Keratinocyte (primary cell): ENCODE results near the gene TRIM25. TPM values are rescaled to one million over a fixed set of nuclear protein-coding genes. Genes with fewer than 3 reads are reported as not detected.

Experiments
- DNase-seq: peaks from one replicate; pipeline ENCODE4 v3.0.0-alpha.2; 2011; ENCODE audit warnings: low read depth, missing footprints, low spot score
- FAIRE-seq: peaks from 2 replicates; lab custom pipeline; 2011; peaks lifted over from hg19 to GRCh38; lab: Jason Lieb, UNC
- H2AFZ ChIP-seq: 2 replicates; pipeline ENCODE4 v1.6.0; 2012; ENCODE audit warnings: low read length, control low read depth, inconsistent platforms; ENCODE audit not compliant: control insufficient read depth
- H3K27ac ChIP-seq: 2 replicates; pipeline ENCODE4 v1.5.1; 2011; ENCODE audit warnings: low read length; ENCODE audit not compliant: control insufficient read depth, insufficient read depth
- H3K27me3 ChIP-seq: 3 replicates; pipeline ENCODE4 v1.6.0; 2011; ENCODE audit warnings: low read length; ENCODE audit not compliant: control insufficient read depth, insufficient read depth; ENCODE audit errors: extremely low read depth
- H3K36me3 ChIP-seq, 2 experiments: 2 replicates in 1 of 2; 3 replicates in 1 of 2; pipeline ENCODE4 v1.5.1; 2011; ENCODE audit warnings: low read length in 2 of 2, mild to moderate bottlenecking in 1 of 2; ENCODE audit not compliant: control insufficient read depth in 2 of 2, insufficient read depth in 2 of 2; ENCODE audit errors: extremely low read depth in 1 of 2
- H3K4me1 ChIP-seq: 3 replicates; pipeline ENCODE4 v1.5.1; 2011; ENCODE audit warnings: low read length; ENCODE audit not compliant: control insufficient read depth, insufficient read depth; ENCODE audit errors: extremely low read depth
- H3K4me2 ChIP-seq: 3 replicates; pipeline ENCODE4 v1.6.0; 2011; ENCODE audit warnings: low read depth, low read length; ENCODE audit not compliant: control insufficient read depth, insufficient read depth; ENCODE audit errors: extremely low read depth
- H3K4me3 ChIP-seq, 3 experiments: fragments of 200-600 bp in 1 of 3; sonication (generic) in 1 of 3; 2 replicates in 2 of 3; 3 replicates in 1 of 3; pipeline ENCODE4 v1.5.1; 2011 to 2016; ENCODE audit warnings: low read length in 3 of 3, mild to moderate bottlenecking in 3 of 3, control low read depth in 2 of 3, inconsistent platforms in 1 of 3, low read depth in 1 of 3, mixed read lengths in 1 of 3, mixed run types in 1 of 3, moderate library complexity in 1 of 3; ENCODE audit not compliant: control insufficient read depth in 2 of 3, insufficient read depth in 2 of 3; ENCODE audit errors: extremely low read depth in 1 of 3
- H3K79me2 ChIP-seq: 2 replicates; pipeline ENCODE4 v1.6.0; 2012; ENCODE audit warnings: low read length; ENCODE audit not compliant: control insufficient read depth, insufficient read depth
- H3K9ac ChIP-seq: 3 replicates; pipeline ENCODE4 v1.6.0; 2011; ENCODE audit warnings: low read length; ENCODE audit not compliant: control insufficient read depth, insufficient read depth; ENCODE audit errors: extremely low read depth
- H3K9me1 ChIP-seq: 3 replicates; pipeline ENCODE4 v1.6.0; 2011; ENCODE audit warnings: low read length; ENCODE audit not compliant: control insufficient read depth, insufficient read depth; ENCODE audit errors: extremely low read depth
- H3K9me3 ChIP-seq: 2 replicates; pipeline ENCODE4 v1.5.1; 2012; ENCODE audit warnings: low read depth, low read length; ENCODE audit not compliant: control insufficient read depth
- H4K20me1 ChIP-seq: 3 replicates; pipeline ENCODE4 v1.6.0; 2011; ENCODE audit warnings: low read length; ENCODE audit not compliant: control insufficient read depth, insufficient read depth; ENCODE audit errors: extremely low read depth
- EZH2 ChIP-seq: IDR thresholded peaks from one replicate; pipeline ENCODE4 v1.6.1; 2012; ENCODE audit warnings: inconsistent platforms, mild to moderate bottlenecking, low read length, moderate library complexity
- dilution Hi-C: fragments of 300-500 bp; cut with MboI; formaldehyde crosslinking; loops from one replicate; pipeline ENCODE4 v1.7.0; 2020; ENCODE audit warnings: low sequenced_read_pairs; ENCODE audit not compliant: extremely low pct_ligation_motif_present
- polyA plus RNA-seq, 5 experiments: library from polyadenylated mRNA; depleted of rRNA in 3 of 5; stranded (reverse) in 3 of 5; stranded (forward) in 1 of 5; unstranded in 1 of 5; fragments of >200 nt; gene quantifications; 1 replicate in 1 of 5; 2 replicates in 3 of 5; 3 replicates in 1 of 5; pipeline versions ENCODE4 v1.2.1 to v1.2.3, GENCODE V29; 2011 to 2012; ENCODE audit warnings: missing spikeins in 2 of 5, low read depth in 1 of 5, low replicate concordance in 1 of 5
- TF ChIP-seq, protein P1 (sequence below), 3 experiments: IDR thresholded peaks in 1 of 3; conservative IDR thresholded peaks in 1 of 3; optimal IDR thresholded peaks in 1 of 3; 2 replicates in 2 of 3; 3 replicates in 1 of 3; pipeline versions ENCODE3 to v1.5.1; 2011; ENCODE audit warnings: low read length in 3 of 3, mild to moderate bottlenecking in 3 of 3, moderate library complexity in 2 of 3, control low read depth in 1 of 3, inconsistent platforms in 1 of 3; ENCODE audit not compliant: insufficient read depth in 2 of 3; ENCODE audit errors: extremely low read depth in 1 of 3

TRIM25 gene
- polyA plus RNA-seq, 1 donor (not counting 4 experiments of a cell fraction or from before 2014, with no cell fraction given): 60.3 TPM

DNA sequence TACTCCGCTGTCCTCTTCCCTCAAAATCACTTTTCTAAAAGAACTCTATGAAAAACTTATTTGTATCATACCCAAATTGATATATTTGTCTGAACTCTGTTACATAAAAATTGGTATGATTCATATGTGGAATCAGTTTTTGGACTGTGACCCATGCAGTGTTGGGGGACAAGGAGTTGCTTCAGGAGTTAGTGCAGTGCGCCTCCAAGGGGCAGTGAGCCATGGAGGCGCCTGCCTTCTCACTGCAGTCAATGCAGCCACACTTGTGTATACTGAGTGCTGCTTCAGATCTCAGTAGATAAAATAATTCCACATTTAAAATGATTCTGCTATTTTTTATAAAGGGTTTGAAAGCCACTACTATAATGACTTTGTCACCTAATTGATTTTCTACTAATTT lies 47.4 kb downstream of the TRIM25 start:
- Histone ChIP-seq H3K27me3 (no peaks in the 10 kb centered on the region), H3K9ac (no peak overlapping the region), H3K4me3 (no peak overlapping the region), H3K79me2 (no peaks in the 10 kb centered on the region), H3K4me2 (no peak overlapping the region), H2AFZ (no peak overlapping the region), H3K36me3 (peaks cover 2 to 10% of the 10 kb centered on the region in 2 experiments), H3K9me1 (no peaks in the 10 kb centered on the region), H4K20me1 (no peaks in the 10 kb centered on the region), H3K4me1 (no peaks in the 10 kb centered on the region), H3K27ac (no peak overlapping the region), H3K9me3 (no peaks in the 10 kb centered on the region)
- TF ChIP-seq EZH2: no peak
- TF ChIP-seq, protein P1, sequence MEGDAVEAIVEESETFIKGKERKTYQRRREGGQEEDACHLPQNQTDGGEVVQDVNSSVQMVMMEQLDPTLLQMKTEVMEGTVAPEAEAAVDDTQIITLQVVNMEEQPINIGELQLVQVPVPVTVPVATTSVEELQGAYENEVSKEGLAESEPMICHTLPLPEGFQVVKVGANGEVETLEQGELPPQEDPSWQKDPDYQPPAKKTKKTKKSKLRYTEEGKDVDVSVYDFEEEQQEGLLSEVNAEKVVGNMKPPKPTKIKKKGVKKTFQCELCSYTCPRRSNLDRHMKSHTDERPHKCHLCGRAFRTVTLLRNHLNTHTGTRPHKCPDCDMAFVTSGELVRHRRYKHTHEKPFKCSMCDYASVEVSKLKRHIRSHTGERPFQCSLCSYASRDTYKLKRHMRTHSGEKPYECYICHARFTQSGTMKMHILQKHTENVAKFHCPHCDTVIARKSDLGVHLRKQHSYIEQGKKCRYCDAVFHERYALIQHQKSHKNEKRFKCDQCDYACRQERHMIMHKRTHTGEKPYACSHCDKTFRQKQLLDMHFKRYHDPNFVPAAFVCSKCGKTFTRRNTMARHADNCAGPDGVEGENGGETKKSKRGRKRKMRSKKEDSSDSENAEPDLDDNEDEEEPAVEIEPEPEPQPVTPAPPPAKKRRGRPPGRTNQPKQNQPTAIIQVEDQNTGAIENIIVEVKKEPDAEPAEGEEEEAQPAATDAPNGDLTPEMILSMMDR (optimal IDR thresholded peaks at IDR 0.05 in 1 of 3, IDR thresholded peaks at IDR 0.05 in 1 of 3, conservative IDR thresholded peaks at IDR 0.05 in 1 of 3; ENCODE audit: extremely low read depth in 1 of 3, insufficient read depth in 2 of 3, low read length in 3 of 3): peak in 1 of 3 experiments; percentile 48
- no peak for DNase-seq
- no peak for FAIRE-seq
- dilution Hi-C loops: no loop called here

DNA sequence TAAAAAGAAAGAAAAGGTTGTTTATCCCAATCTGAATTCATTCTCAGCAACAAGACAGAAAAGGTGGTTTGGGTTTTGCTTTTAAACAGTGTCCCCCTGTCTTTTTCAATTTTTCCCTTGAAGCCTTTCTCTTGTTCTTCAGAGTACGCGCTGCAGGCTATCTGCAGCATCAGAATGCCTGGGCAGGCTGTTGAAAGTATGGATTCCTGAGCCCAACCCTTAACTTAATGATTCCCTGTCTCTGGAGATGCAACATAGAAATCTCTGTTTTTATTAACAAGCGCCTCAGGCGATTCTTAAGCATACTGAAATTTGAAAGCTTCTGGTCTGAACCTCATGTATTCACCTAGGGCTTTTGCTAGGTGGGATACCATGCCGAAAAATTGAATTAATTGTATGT lies 47.8 kb downstream of the TRIM25 start:
- no peak overlapping the region for H3K4me3 ChIP-seq
- H3K27me3 ChIP-seq: no peaks in the 10 kb centered on the region
- TF ChIP-seq, protein P1 (optimal IDR thresholded peaks at IDR 0.05 in 1 of 3, IDR thresholded peaks at IDR 0.05 in 1 of 3, conservative IDR thresholded peaks at IDR 0.05 in 1 of 3; ENCODE audit: extremely low read depth in 1 of 3, insufficient read depth in 2 of 3, low read length in 3 of 3): no peak
- no peak for TF ChIP-seq EZH2
- no peak for DNase-seq
- H4K20me1 ChIP-seq: no peaks in the 10 kb centered on the region
- H3K79me2 ChIP-seq: no peaks in the 10 kb centered on the region
- no peaks in the 10 kb centered on the region for H3K9me1 ChIP-seq
- H3K27ac ChIP-seq: no peak overlapping the region
- dilution Hi-C loops: no loop called here
- H2AFZ ChIP-seq: no peak overlapping the region
- no peak for FAIRE-seq
- no peak overlapping the region for H3K4me2 ChIP-seq
- no peak overlapping the region for H3K9ac ChIP-seq
- H3K4me1 ChIP-seq: no peaks in the 10 kb centered on the region
- H3K36me3 ChIP-seq: peaks cover 4 to 10% of the 10 kb centered on the region in 2 experiments
- H3K9me3 ChIP-seq: no peaks in the 10 kb centered on the region
